PC-3 (cell line): Measurements from ENCODE around the gene ZNF727. TPM values are rescaled to one million over a fixed set of nuclear protein-coding genes. Genes with fewer than 3 reads are reported as not detected.
"Not testable (repeated sequence)": the region's sequence is repeated elsewhere in the genome, so short reads cannot be mapped to it uniquely, and the experiment has no call there.

Experiments
- ATAC-seq: fragments of 200-7000 bp; cut with Tn5 transposase; 2 replicates; pipeline ENCODE4 v1.9.1; 2020; ENCODE audit warnings: mild to moderate bottlenecking, moderate library complexity
- Bru-seq: library from RNA; stranded (reverse); fragments of 400-500 nt; gene quantifications from one replicate; lab custom pipeline; 2021; lab: Mats Ljungman, UMichigan
- BruChase-seq, 2 experiments: library from RNA; stranded (reverse); fragments of 400-500 nt; gene quantifications; one replicate each; lab custom pipeline; 2021; lab: Mats Ljungman, UMichigan
- BruUV-seq: library from RNA; stranded (reverse); fragments of 400-500 nt; replicated peaks from 2 replicates; lab custom pipeline; 2021; lab: Mats Ljungman, UMichigan
- CTCF ChIA-PET: fragments of 300-600 bp; sonication (Branson Sonifier 250); formaldehyde crosslinking; loops from one replicate; lab custom pipeline; 2022; ENCODE audit warnings: antibody characterized with exemption; lab: Charles Lee
- POLR2A ChIA-PET: fragments of 300-600 bp; sonication (Branson Sonifier 250); formaldehyde crosslinking; loops from one replicate; lab custom pipeline; 2022; ENCODE audit warnings: antibody characterized with exemption; ENCODE audit not compliant: unreplicated experiment; lab: Charles Lee
- DNase-seq: peaks from one replicate; pipeline ENCODE4 v3.0.0-alpha.2; 2015
- H2AFZ ChIP-seq: fragments of 300-600 bp; sonication (generic); 2 replicates; pipeline ENCODE4 v1.6.0; 2016; ENCODE audit warnings: antibody characterized with exemption, low read length
- H3F3A ChIP-seq: fragments of 300-600 bp; sonication (generic); one replicate; pipeline ENCODE4 v1.6.0; 2017; ENCODE audit warnings: antibody characterized with exemption, low read length, control low read depth, mild to moderate bottlenecking; ENCODE audit not compliant: unreplicated experiment
- H3K27ac ChIP-seq: fragments of 300-600 bp; sonication (generic); 2 replicates; pipeline ENCODE4 v1.5.1; 2016; ENCODE audit warnings: mild to moderate bottlenecking, low read length
- H3K27me3 ChIP-seq: fragments of 300-600 bp; sonication (generic); 2 replicates; pipeline ENCODE4 v1.6.1; 2016; ENCODE audit warnings: low read length, mixed read lengths
- H3K36me3 ChIP-seq: fragments of 300-600 bp; sonication (generic); 2 replicates; pipeline ENCODE4 v1.6.1; 2016; ENCODE audit warnings: low read depth, mixed run types, low read length, mixed read lengths
- H3K4me1 ChIP-seq: fragments of 300-600 bp; sonication (generic); 2 replicates; pipeline ENCODE4 v1.5.1; 2016; ENCODE audit warnings: low read length; ENCODE audit not compliant: insufficient read depth
- H3K4me2 ChIP-seq: fragments of 300-600 bp; sonication (generic); 2 replicates; pipeline ENCODE4 v1.6.0; 2016; ENCODE audit warnings: low read length
- H3K4me3 ChIP-seq: fragments of 300-600 bp; sonication (generic); 2 replicates; pipeline ENCODE4 v1.5.1; 2016; ENCODE audit warnings: mild to moderate bottlenecking, low read length, mixed read lengths
- H3K79me2 ChIP-seq: fragments of 300-600 bp; sonication (generic); 2 replicates; pipeline ENCODE4 v1.6.1; 2017; ENCODE audit warnings: low read length, mixed read lengths
- H3K9ac ChIP-seq: fragments of 300-600 bp; sonication (generic); 2 replicates; pipeline ENCODE4 v1.6.0; 2016; ENCODE audit warnings: mild to moderate bottlenecking, low read length
- H3K9me2 ChIP-seq: fragments of 300-600 bp; sonication (generic); replicated peaks from 2 replicates; pipeline ENCODE4 v1.6.1; 2016; ENCODE audit warnings: mixed run types, low read length, mixed read lengths
- H3K9me3 ChIP-seq: fragments of 300-600 bp; sonication (generic); 2 replicates; pipeline ENCODE4 v1.6.1; 2016; ENCODE audit warnings: low read length, mixed read lengths
- H4K20me1 ChIP-seq: fragments of 300-600 bp; sonication (generic); 2 replicates; pipeline ENCODE4 v1.6.1; 2016; ENCODE audit warnings: low read length, mixed read lengths
- CTCF ChIP-seq: fragments of 300-600 bp; sonication (generic); conservative IDR thresholded peaks from 2 replicates; pipeline ENCODE4 v1.5.1; 2017; ENCODE audit warnings: antibody characterized with exemption, low read depth, mild to moderate bottlenecking, low read length
- EZH2 ChIP-seq: fragments of 300-600 bp; sonication (generic); IDR thresholded peaks from one replicate; pipeline ENCODE4 v1.6.1; 2017; ENCODE audit warnings: antibody characterized with exemption, mild to moderate bottlenecking, low read length; ENCODE audit not compliant: unreplicated experiment
- EZH2phosphoT487 ChIP-seq: fragments of 300-600 bp; sonication (generic); IDR thresholded peaks from 2 replicates; pipeline ENCODE4 v1.6.1; 2018; ENCODE audit warnings: mild to moderate bottlenecking, antibody characterized with exemption, low read length, borderline replicate concordance
- intact Hi-C: fragments of 100-400 bp; cut with micrococcal nuclease; formaldehyde crosslinking; loops from 2 replicates; pipeline ENCODE4 v1.9.0; 2023
- long read RNA-seq: library from polyadenylated mRNA; unstranded; transcript quantifications from one replicate; pipeline ENCODE4 v2.0.0, GENCODE V29; 2021; ENCODE audit not compliant: unreplicated experiment
- total RNA-seq: library from RNA; depleted of rRNA; stranded (reverse); fragments of >200 nt; gene quantifications from 2 replicates; pipeline ENCODE4 v1.2.3, GENCODE V29; 2014; rRNA removed

Gene ZNF727
- total RNA-seq: 0.07 TPM in 1 of 2 replicates, not detected in the other
- Bru-seq, nascent RNA: percentile 32 among the genes with signal in this experiment
- BruChase-seq, experiment 1, labeled RNA remaining after a 6-hour chase: percentile 47 among the genes with signal in this experiment
- BruChase-seq, experiment 2, labeled RNA remaining after a 2-hour chase: percentile 51 among the genes with signal in this experiment
- long read RNA-seq: 0 reads

- TF ChIP-seq EZH2phosphoT487: no peak
- no peak for TF ChIP-seq CTCF
- TF ChIP-seq EZH2: no peak
- Histone ChIP-seq H2AFZ (no peak within 1 kb of the TSS), H3K36me3 (no peaks in the 10 kb centered on the region), H3K27ac (no peak within 1 kb of the TSS), H4K20me1 (no peaks in the 10 kb centered on the region), H3F3A (no peaks in the 10 kb centered on the region), H3K4me1 (no peaks in the 10 kb centered on the region), H3K9ac (no peak within 1 kb of the TSS), H3K4me2 (no peak within 1 kb of the TSS), H3K79me2 (no peaks in the 10 kb centered on the region), H3K4me3 (no peak within 1 kb of the TSS), H3K9me2 (no peaks in the 10 kb centered on the region), H3K9me3 (peaks cover 7% of the 10 kb centered on the region; the same call in 1 of the 2 replicates), H3K27me3 (no peaks in the 10 kb centered on the region)
- CTCF ChIA-PET: no interaction called here
- POLR2A ChIA-PET: no interaction called here
- ATAC-seq (peak; percentile 59), DNase-seq (no peak)
- intact Hi-C loops: no loop called here
- BruUV-seq: TSS peak; percentile 32
These were observed at the start of gene ZNF727 for GRCh38 chr7:64045301-64046040. Gene ZNF727 (plus strand): TSS chr7:64045434. CDS start chr7:64045622, 188 bp downstream.

- no peaks in the 10 kb centered on the region for H3K9me2 ChIP-seq
- H3K36me3 ChIP-seq: no peaks in the 10 kb centered on the region
- no TSS peak for BruUV-seq
- H2AFZ ChIP-seq: no peak within 1 kb of the TSS
- H3K9ac ChIP-seq: no peak within 1 kb of the TSS
- DNase-seq: no peak
- no peaks in the 10 kb centered on the region; the same call in 1 of the 2 replicates for H3K9me3 ChIP-seq
- no peak for ATAC-seq
- H3K27ac ChIP-seq: no peak within 1 kb of the TSS
- ChIA-PET POLR2A (no interaction called here), CTCF (no interaction called here)
- no peaks in the 10 kb centered on the region for H3K79me2 ChIP-seq
- no peaks in the 10 kb centered on the region for H3K4me1 ChIP-seq
- no peak within 1 kb of the TSS for H3K4me3 ChIP-seq
- intact Hi-C loops: no loop called here
- TF ChIP-seq EZH2 (no peak), EZH2phosphoT487 (no peak), CTCF (no peak)
- H3K4me2 ChIP-seq: no peak within 1 kb of the TSS
- no peaks in the 10 kb centered on the region for H3K27me3 ChIP-seq
- H4K20me1 ChIP-seq: no peaks in the 10 kb centered on the region
- no peaks in the 10 kb centered on the region for H3F3A ChIP-seq
These were observed 46.7 kb upstream of the ZNF727 start, which contains the start of gene ZNF722 for GRCh38 chr7:63998549-63998948. Gene ZNF722 (plus strand): TSS chr7:63998849. CDS start chr7:63998962, 113 bp downstream.

- H3K4me1 ChIP-seq, H3K27me3 ChIP-seq, H3K36me3 ChIP-seq, H3K4me3 ChIP-seq, POLR2A ChIA-PET, ATAC-seq, H3K9me2 ChIP-seq, H3K79me2 ChIP-seq, H3K9ac ChIP-seq, H4K20me1 ChIP-seq, BruUV-seq, CTCF ChIA-PET, H2AFZ ChIP-seq, intact Hi-C loops, H3K4me2 ChIP-seq, DNase-seq, H3F3A ChIP-seq, H3K27ac ChIP-seq: not testable (repeated sequence)
- H3K9me3 ChIP-seq: 0 out of 2 replicates have a peak, but pooled peaks cover 12% of the 10 kb centered on the region
These were observed 29.7 kb upstream of the ZNF727 start for GRCh38 chr7:64015496-64015895.
